IMR-90 (cell line): Measurements from ENCODE around the gene ADGB. TPM values are rescaled to one million over a fixed set of nuclear protein-coding genes. Genes with fewer than 3 reads are reported as not detected.

Experiments used
- ATAC-seq: fragments of 200-7000 bp; cut with Tn5 transposase; 2 replicates; pipeline ENCODE4 v1.9.1; 2020; ENCODE audit warnings: low read depth, mild to moderate bottlenecking, moderate library complexity
- BruUV-seq: library from RNA; stranded (reverse); fragments of 400-500 nt; replicated peaks from 2 replicates; lab custom pipeline; 2021; lab: Mats Ljungman, UMichigan
- CTCF ChIA-PET: fragments of 300-600 bp; formaldehyde crosslinking; extraction: SDS; loops from one replicate; lab custom pipeline; 2021; ENCODE audit warnings: antibody characterized with exemption; lab: Yijun Ruan, JAX
- POLR2A ChIA-PET: fragments of 300-600 bp; sonication (Branson Sonifier 250); formaldehyde crosslinking; loops from one replicate; lab custom pipeline; 2022; ENCODE audit warnings: antibody characterized with exemption; ENCODE audit not compliant: unreplicated experiment; lab: Charles Lee
- DNase-seq: peaks from one replicate; pipeline ENCODE4 v3.0.0; 2013
- H2AFZ ChIP-seq: replicated peaks from 2 replicates; pipeline ENCODE3; 2013; ENCODE audit warnings: low read length, mild to moderate bottlenecking; ENCODE audit not compliant: poor library complexity
- H2AK5ac ChIP-seq: 2 replicates; pipeline ENCODE4 v1.6.1; 2013; ENCODE audit warnings: low read depth, low read length, inconsistent platforms
- H2AK9ac ChIP-seq: replicated peaks from 2 replicates; pipeline ENCODE3; 2013; ENCODE audit warnings: mild to moderate bottlenecking, low read depth, low read length, moderate library complexity; ENCODE audit not compliant: poor library complexity
- H2BK120ac ChIP-seq: 2 replicates; pipeline ENCODE4 v1.6.1; 2013; ENCODE audit warnings: low read depth, low read length, inconsistent platforms
- H2BK15ac ChIP-seq: 3 replicates; pipeline ENCODE4 v1.6.1; 2013; ENCODE audit warnings: low read depth, low read length, inconsistent platforms
- H2BK20ac ChIP-seq: 2 replicates; pipeline ENCODE4 v1.6.1; 2013; ENCODE audit warnings: low read depth, mild to moderate bottlenecking, inconsistent platforms, low read length, moderate library complexity
- H2BK5ac ChIP-seq: 2 replicates; pipeline ENCODE4 v1.6.1; 2013; ENCODE audit warnings: mild to moderate bottlenecking, low read depth, low read length, inconsistent platforms; ENCODE audit not compliant: poor library complexity, severe bottlenecking
- H3K14ac ChIP-seq: replicated peaks from 2 replicates; pipeline ENCODE4 v1.6.1; 2013; ENCODE audit warnings: low read depth, low read length, inconsistent platforms
- H3K18ac ChIP-seq: 2 replicates; pipeline ENCODE4 v1.6.1; 2013; ENCODE audit warnings: low read depth, low read length, control low read depth
- H3K23ac ChIP-seq: 2 replicates; pipeline ENCODE4 v1.6.1; 2013; ENCODE audit warnings: low read depth, low read length, inconsistent platforms
- H3K27ac ChIP-seq: 2 replicates; pipeline ENCODE4 v1.5.1; 2013; ENCODE audit warnings: mild to moderate bottlenecking, control low read depth, low read length; ENCODE audit not compliant: insufficient read depth
- H3K27me3 ChIP-seq: 2 replicates; pipeline ENCODE4 v1.6.1; 2013; ENCODE audit warnings: low read length; ENCODE audit not compliant: control insufficient read depth, insufficient read depth
- H3K36me3 ChIP-seq: 2 replicates; pipeline ENCODE4 v1.6.1; 2013; ENCODE audit warnings: low read length, mixed read lengths; ENCODE audit not compliant: control insufficient read depth, insufficient read depth
- H3K4ac ChIP-seq: 2 replicates; pipeline ENCODE4 v1.6.1; 2013; ENCODE audit warnings: low read depth, low read length, inconsistent platforms
- H3K4me1 ChIP-seq: 2 replicates; pipeline ENCODE4 v1.6.1; 2013; ENCODE audit warnings: low read length, mixed read lengths; ENCODE audit not compliant: control insufficient read depth, insufficient read depth
- H3K4me2 ChIP-seq: 2 replicates; pipeline ENCODE4 v1.6.1; 2013; ENCODE audit warnings: low read depth, mild to moderate bottlenecking, control low read depth, low read length, moderate library complexity
- H3K4me3 ChIP-seq: 2 replicates; pipeline ENCODE4 v1.5.1; 2013; ENCODE audit warnings: low read depth, mild to moderate bottlenecking, control low read depth, low read length, moderate library complexity; ENCODE audit not compliant: insufficient read depth
- H3K56ac ChIP-seq: 2 replicates; pipeline ENCODE4 v1.6.1; 2013; ENCODE audit warnings: low read length, inconsistent platforms; ENCODE audit not compliant: insufficient read depth; ENCODE audit errors: extremely low read depth
- H3K79me1 ChIP-seq, 2 experiments: 2 replicates each; pipeline ENCODE4 v1.6.1; 2013; ENCODE audit warnings: low read length in 2 of 2, inconsistent platforms in 1 of 2, low read depth in 1 of 2
- H3K9ac ChIP-seq: 2 replicates; pipeline ENCODE4 v1.6.1; 2013; ENCODE audit warnings: low read depth, low read length, control low read depth
- H3K9me1 ChIP-seq: 2 replicates; pipeline ENCODE4 v1.6.1; 2013; ENCODE audit warnings: low read length, inconsistent platforms; ENCODE audit not compliant: insufficient read depth
- H3K9me3 ChIP-seq: 2 replicates; pipeline ENCODE4 v1.6.1; 2013; ENCODE audit warnings: low read length; ENCODE audit not compliant: control insufficient read depth, insufficient read depth
- H4K20me1 ChIP-seq: 2 replicates; pipeline ENCODE4 v1.6.1; 2013; ENCODE audit warnings: low read length, inconsistent platforms; ENCODE audit not compliant: insufficient read depth
- H4K5ac ChIP-seq: 2 replicates; pipeline ENCODE4 v1.6.1; 2013; ENCODE audit warnings: mild to moderate bottlenecking, low read depth, low read length, control low read depth
- H4K8ac ChIP-seq, 2 experiments: 2 replicates each; pipeline ENCODE4 v1.6.1; 2013; ENCODE audit warnings: low read depth in 2 of 2, low read length in 2 of 2, control low read depth in 1 of 2, inconsistent platforms in 1 of 2
- H4K91ac ChIP-seq: 2 replicates; pipeline ENCODE4 v1.6.1; 2013; ENCODE audit warnings: low read depth, low read length, inconsistent platforms; ENCODE audit not compliant: insufficient read depth
- CEBPB ChIP-seq: IDR thresholded peaks from 2 replicates; pipeline ENCODE4 v1.6.1; 2012; ENCODE audit warnings: low read depth, low read length, improper control_type of control experiment
- CHD1 ChIP-seq: IDR thresholded peaks from 2 replicates; pipeline ENCODE4 v1.6.1; 2012; ENCODE audit warnings: low read depth, low read length, improper control_type of control experiment
- RCOR1 ChIP-seq: IDR thresholded peaks from 2 replicates; pipeline ENCODE4 v1.6.1; 2012; ENCODE audit warnings: mild to moderate bottlenecking, low read length, improper control_type of control experiment; ENCODE audit not compliant: insufficient replicate concordance
- SMC3 ChIP-seq: fragments of 150-350 bp; IDR thresholded peaks from 2 replicates; pipeline ENCODE4 v1.6.1; 2016; ENCODE audit warnings: low read depth, mild to moderate bottlenecking, antibody characterized with exemption, low read length, moderate library complexity
- WGBS, 2 experiments: methylation state at CpG; one replicate each; pipeline versions ENCODE4 v1.1.5 to v1.1.7; 2013; ENCODE audit warnings: missing lambda C conversion rate in 2 of 2; ENCODE audit not compliant: insufficient read length in 1 of 2; ENCODE audit errors: extremely low coverage in 2 of 2; 5-methylcytosine and 5-hydroxymethylcytosine counted together
- dilution Hi-C: fragments of 300-500 bp; cut with HindIII; formaldehyde crosslinking; loops from one replicate; pipeline ENCODE4 v1.14.3; 2018; ENCODE audit warnings: low sequenced_read_pairs; ENCODE audit not compliant: unreplicated experiment
- in situ Hi-C: fragments of 300-500 bp; cut with MboI; formaldehyde crosslinking; loops from 3 replicates; pipeline ENCODE4 v1.14.3; 2019; ENCODE audit warnings: low sequenced_read_pairs, inconsistent platforms, mixed read lengths
- intact Hi-C: fragments of 100-400 bp; cut with micrococcal nuclease; formaldehyde crosslinking; loops from 2 replicates; pipeline ENCODE4 v1.10.0; 2022
- polyA plus RNA-seq, 3 experiments: library from polyadenylated mRNA; depleted of rRNA; stranded (reverse); fragments of >200 nt; gene quantifications; 2 replicates each; pipeline ENCODE4 v1.2.3, GENCODE V29; 2012; ENCODE audit warnings: low replicate concordance in 1 of 3
- total RNA-seq: library from RNA; depleted of rRNA; stranded (reverse); fragments of >200 nt; gene quantifications from 2 replicates; pipeline ENCODE4 v1.2.3, GENCODE V29; 2012
- TF ChIP-seq, protein P1 (sequence below): fragments of 150-350 bp; IDR thresholded peaks from 2 replicates; pipeline ENCODE4 v1.6.1; 2017; ENCODE audit warnings: mild to moderate bottlenecking, antibody characterized with exemption, low read length, low read depth
- TF ChIP-seq, protein P2 (sequence below): conservative IDR thresholded peaks from 2 replicates; pipeline ENCODE4 v1.5.1; 2012; ENCODE audit warnings: mild to moderate bottlenecking, low read depth, low read length, improper control_type of control experiment
- TF ChIP-seq, protein P3 (sequence below): fragments of 150-350 bp; IDR thresholded peaks from 2 replicates; pipeline ENCODE4 v1.6.1; 2016; ENCODE audit warnings: low read depth, mild to moderate bottlenecking, low read length, moderate library complexity, borderline replicate concordance

The ADGB gene
- total and polyA plus RNA-seq, 2 of the 4 experiments (the other 2 are of a cell fraction), result not detected

DNA sequence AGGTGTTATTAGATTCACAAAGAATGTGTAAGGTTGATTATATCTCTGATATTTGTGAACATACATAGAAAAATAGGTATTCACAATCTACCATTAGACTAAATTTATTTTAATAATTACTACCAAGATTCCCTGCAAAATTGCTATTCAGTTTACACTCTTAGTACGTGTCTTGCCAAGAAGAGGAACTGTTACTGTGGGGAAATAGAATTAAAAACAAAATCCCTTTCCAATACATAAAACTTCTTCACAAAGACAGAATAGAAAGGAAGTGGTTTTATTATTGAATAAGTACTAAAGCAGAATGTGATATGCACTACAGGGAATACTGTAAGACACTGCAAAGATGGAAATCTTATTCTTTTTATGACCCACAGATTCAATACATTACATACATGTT lies 38.2 kb upstream of the ADGB start:
- Histone ChIP-seq H3K9me3 (no peaks in the 10 kb centered on the region), H2AK5ac (no peak overlapping the region), H3K79me1 (no peaks in the 10 kb centered on the region; a peak in 1 of 4 replicates), H3K36me3 (peaks cover 2% of the 10 kb centered on the region; the same call in 1 of the 2 replicates), H3K4me2 (no peak overlapping the region), H3K18ac (no peak overlapping the region), H2BK5ac (no peak overlapping the region), H2BK15ac (no peak overlapping the region), H3K4me1 (no peaks in the 10 kb centered on the region), H4K8ac (no peak overlapping the region), H3K4me3 (no peak overlapping the region), H4K5ac (no peak overlapping the region), H3K27ac (no peak overlapping the region), H3K23ac (no peak overlapping the region), H3K9me1 (no peaks in the 10 kb centered on the region), H2AFZ (no peak overlapping the region), H3K56ac (no peak overlapping the region), H4K20me1 (no peaks in the 10 kb centered on the region), H2BK20ac (no peak overlapping the region), H3K14ac (no peak overlapping the region), H2AK9ac (no peak overlapping the region), H3K9ac (no peak overlapping the region), H4K91ac (no peak overlapping the region), H3K27me3 (no peaks in the 10 kb centered on the region), H3K4ac (no peak overlapping the region), H2BK120ac (no peak overlapping the region)
- ChIA-PET CTCF (no interaction called here), POLR2A (no interaction called here)
- ATAC-seq, result no peak
- in situ Hi-C loops (no loop called here), intact Hi-C loops (no loop called here), dilution Hi-C loops (no loop called here)
- BruUV-seq, result no TSS peak
- no peak for DNase-seq
- WGBS, 2 experiments, result no CpG with 5 or more reads among the region's 1 CpG
- TF ChIP-seq, protein P1, sequence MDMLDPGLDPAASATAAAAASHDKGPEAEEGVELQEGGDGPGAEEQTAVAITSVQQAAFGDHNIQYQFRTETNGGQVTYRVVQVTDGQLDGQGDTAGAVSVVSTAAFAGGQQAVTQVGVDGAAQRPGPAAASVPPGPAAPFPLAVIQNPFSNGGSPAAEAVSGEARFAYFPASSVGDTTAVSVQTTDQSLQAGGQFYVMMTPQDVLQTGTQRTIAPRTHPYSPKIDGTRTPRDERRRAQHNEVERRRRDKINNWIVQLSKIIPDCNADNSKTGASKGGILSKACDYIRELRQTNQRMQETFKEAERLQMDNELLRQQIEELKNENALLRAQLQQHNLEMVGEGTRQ, result no peak
- no peak for TF ChIP-seq CHD1
- TF ChIP-seq, protein P2, sequence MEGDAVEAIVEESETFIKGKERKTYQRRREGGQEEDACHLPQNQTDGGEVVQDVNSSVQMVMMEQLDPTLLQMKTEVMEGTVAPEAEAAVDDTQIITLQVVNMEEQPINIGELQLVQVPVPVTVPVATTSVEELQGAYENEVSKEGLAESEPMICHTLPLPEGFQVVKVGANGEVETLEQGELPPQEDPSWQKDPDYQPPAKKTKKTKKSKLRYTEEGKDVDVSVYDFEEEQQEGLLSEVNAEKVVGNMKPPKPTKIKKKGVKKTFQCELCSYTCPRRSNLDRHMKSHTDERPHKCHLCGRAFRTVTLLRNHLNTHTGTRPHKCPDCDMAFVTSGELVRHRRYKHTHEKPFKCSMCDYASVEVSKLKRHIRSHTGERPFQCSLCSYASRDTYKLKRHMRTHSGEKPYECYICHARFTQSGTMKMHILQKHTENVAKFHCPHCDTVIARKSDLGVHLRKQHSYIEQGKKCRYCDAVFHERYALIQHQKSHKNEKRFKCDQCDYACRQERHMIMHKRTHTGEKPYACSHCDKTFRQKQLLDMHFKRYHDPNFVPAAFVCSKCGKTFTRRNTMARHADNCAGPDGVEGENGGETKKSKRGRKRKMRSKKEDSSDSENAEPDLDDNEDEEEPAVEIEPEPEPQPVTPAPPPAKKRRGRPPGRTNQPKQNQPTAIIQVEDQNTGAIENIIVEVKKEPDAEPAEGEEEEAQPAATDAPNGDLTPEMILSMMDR, result no peak
- no peak for TF ChIP-seq SMC3
- no peak for TF ChIP-seq RCOR1
- TF ChIP-seq, protein P3, sequence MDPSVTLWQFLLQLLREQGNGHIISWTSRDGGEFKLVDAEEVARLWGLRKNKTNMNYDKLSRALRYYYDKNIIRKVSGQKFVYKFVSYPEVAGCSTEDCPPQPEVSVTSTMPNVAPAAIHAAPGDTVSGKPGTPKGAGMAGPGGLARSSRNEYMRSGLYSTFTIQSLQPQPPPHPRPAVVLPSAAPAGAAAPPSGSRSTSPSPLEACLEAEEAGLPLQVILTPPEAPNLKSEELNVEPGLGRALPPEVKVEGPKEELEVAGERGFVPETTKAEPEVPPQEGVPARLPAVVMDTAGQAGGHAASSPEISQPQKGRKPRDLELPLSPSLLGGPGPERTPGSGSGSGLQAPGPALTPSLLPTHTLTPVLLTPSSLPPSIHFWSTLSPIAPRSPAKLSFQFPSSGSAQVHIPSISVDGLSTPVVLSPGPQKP, result no peak
- TF ChIP-seq CEBPB, result no peak
